Neural progenitor cell (in vitro differentiated cells): Measurements from ENCODE around the gene ARAP2. TPM values are rescaled to one million over a fixed set of nuclear protein-coding genes. Genes with fewer than 3 reads are reported as not detected.

Experiments used
- DNase-seq: peaks from one replicate; pipeline ENCODE4 v3.0.0-alpha.2; 2016; ENCODE audit warnings: low spot score
- H2AFZ ChIP-seq: fragments of 200-600 bp; sonication (generic); replicated peaks from 2 replicates; pipeline ENCODE4 v1.6.1; 2016; ENCODE audit warnings: antibody characterized with exemption
- H3F3A ChIP-seq: fragments of 200-600 bp; sonication (generic); 2 replicates; pipeline ENCODE4 v1.6.1; 2016; ENCODE audit warnings: antibody characterized with exemption, low read depth
- H3K27ac ChIP-seq: fragments of 200-600 bp; sonication (generic); 2 replicates; pipeline ENCODE4 v1.5.1; 2016; ENCODE audit warnings: mild to moderate bottlenecking
- H3K27me3 ChIP-seq: fragments of 200-600 bp; sonication (generic); 2 replicates; pipeline ENCODE4 v1.6.1; 2016; ENCODE audit warnings: mild to moderate bottlenecking, moderate library complexity
- H3K36me3 ChIP-seq: fragments of 200-600 bp; sonication (generic); 2 replicates; pipeline ENCODE4 v1.5.1; 2016
- H3K4me1 ChIP-seq: fragments of 200-600 bp; sonication (generic); 2 replicates; pipeline ENCODE4 v1.6.1; 2016; ENCODE audit warnings: mixed run types
- H3K4me2 ChIP-seq: fragments of 200-600 bp; sonication (generic); 2 replicates; pipeline ENCODE4 v1.6.1; 2016
- H3K4me3 ChIP-seq: fragments of 200-600 bp; sonication (generic); 2 replicates; pipeline ENCODE4 v1.5.1; 2016
- H3K79me2 ChIP-seq: fragments of 200-600 bp; sonication (generic); 2 replicates; pipeline ENCODE4 v1.6.1; 2016; ENCODE audit warnings: low read depth
- H3K9ac ChIP-seq: fragments of 200-600 bp; sonication (generic); 2 replicates; pipeline ENCODE4 v1.6.1; 2016
- H3K9me3 ChIP-seq: fragments of 200-600 bp; sonication (generic); 2 replicates; pipeline ENCODE4 v1.5.1; 2016; ENCODE audit warnings: low read depth
- H4K20me1 ChIP-seq: fragments of 200-600 bp; sonication (generic); 2 replicates; pipeline ENCODE4 v1.6.1; 2016; ENCODE audit warnings: low read depth
- H3K27ac Mint-ChIP-seq: 3 replicates; pipeline ENCODE4 v1.8.0; 2021; ENCODE audit warnings: mixed read lengths
- H3K27me3 Mint-ChIP-seq: 2 replicates; pipeline ENCODE4 v1.8.0; 2022; ENCODE audit warnings: low read depth, mild to moderate bottlenecking, inconsistent platforms, moderate library complexity, mixed read lengths; ENCODE audit not compliant: insufficient read depth
- H3K36me3 Mint-ChIP-seq: 3 replicates; pipeline ENCODE4 v1.8.0; 2021; ENCODE audit warnings: mixed read lengths
- H3K4me1 Mint-ChIP-seq: 3 replicates; pipeline ENCODE4 v1.8.0; 2021; ENCODE audit warnings: mixed read lengths
- H3K4me3 Mint-ChIP-seq: 3 replicates; pipeline ENCODE4 v1.8.0; 2021; ENCODE audit warnings: mild to moderate bottlenecking, moderate library complexity, mixed read lengths
- H3K9me3 Mint-ChIP-seq: 3 replicates; pipeline ENCODE4 v1.8.0; 2020; ENCODE audit warnings: mixed read lengths
- EZH2 ChIP-seq: fragments of 200-600 bp; sonication (generic); IDR thresholded peaks from 2 replicates; pipeline ENCODE4 v1.6.1; 2017; ENCODE audit warnings: antibody characterized with exemption, mild to moderate bottlenecking, moderate library complexity
- EZH2phosphoT487 ChIP-seq: fragments of 200-600 bp; sonication (generic); IDR thresholded peaks from 2 replicates; pipeline ENCODE4 v1.6.1; 2017; ENCODE audit warnings: antibody characterized with exemption
- total RNA-seq: library from RNA; depleted of rRNA; stranded (reverse); fragments of >200 nt; gene quantifications from 2 replicates; pipeline ENCODE4 v1.2.3, GENCODE V29; 2015; ENCODE audit warnings: low replicate concordance
- TF ChIP-seq, protein P1 (sequence below): fragments of 200-600 bp; sonication (generic); IDR thresholded peaks from 2 replicates; pipeline ENCODE4 v1.5.1; 2017; ENCODE audit warnings: antibody characterized with exemption, mild to moderate bottlenecking

ARAP2 gene
- total RNA-seq, 1 donor from 2014 or later = 1.6 TPM

GRCh38 chr4:36067116-36067515, 177.2 kb downstream of the ARAP2 start:
- no peaks in the 10 kb centered on the region for H3K79me2 ChIP-seq
- no peaks in the 10 kb centered on the region for H3F3A ChIP-seq
- Mint-ChIP-seq H3K9me3 (no peaks in the 10 kb centered on the region), H3K36me3 (no peaks in the 10 kb centered on the region), H3K4me3 (no peak overlapping the region), H3K27me3 (no peaks in the 10 kb centered on the region), H3K27ac (no peak overlapping the region), H3K4me1 (no peaks in the 10 kb centered on the region)
- H3K36me3 ChIP-seq = no peaks in the 10 kb centered on the region
- DNase-seq = no peak
- no peaks in the 10 kb centered on the region for H4K20me1 ChIP-seq
- TF ChIP-seq EZH2 (no peak), EZH2phosphoT487 (no peak)
- no peaks in the 10 kb centered on the region for H3K27me3 ChIP-seq
- H3K9me3 ChIP-seq = no peaks in the 10 kb centered on the region
- H3K9ac ChIP-seq = no peak overlapping the region
- H3K4me2 ChIP-seq = no peak overlapping the region
- no peak overlapping the region for H2AFZ ChIP-seq
- H3K4me1 ChIP-seq = no peaks in the 10 kb centered on the region
- no peak overlapping the region for H3K4me3 ChIP-seq
- no peak overlapping the region for H3K27ac ChIP-seq

GRCh38 chr4:36065274-36065871, 178.9 kb downstream of the ARAP2 start:
- peaks cover 2% of the 10 kb centered on the region for H3K27me3 Mint-ChIP-seq
- Histone ChIP-seq H3K4me3 (no peak overlapping the region), H3K9ac (no peak overlapping the region), H4K20me1 (no peaks in the 10 kb centered on the region), H2AFZ (no peak overlapping the region), H3K27ac (no peak overlapping the region), H3K27me3 (no peaks in the 10 kb centered on the region), H3K36me3 (no peaks in the 10 kb centered on the region), H3F3A (no peaks in the 10 kb centered on the region), H3K79me2 (no peaks in the 10 kb centered on the region), H3K4me1 (no peaks in the 10 kb centered on the region), H3K4me2 (no peak overlapping the region), H3K9me3 (no peaks in the 10 kb centered on the region)
- H3K27ac Mint-ChIP-seq = no peak overlapping the region
- TF ChIP-seq EZH2phosphoT487 (no peak), EZH2 (no peak)
- TF ChIP-seq, protein P1, sequence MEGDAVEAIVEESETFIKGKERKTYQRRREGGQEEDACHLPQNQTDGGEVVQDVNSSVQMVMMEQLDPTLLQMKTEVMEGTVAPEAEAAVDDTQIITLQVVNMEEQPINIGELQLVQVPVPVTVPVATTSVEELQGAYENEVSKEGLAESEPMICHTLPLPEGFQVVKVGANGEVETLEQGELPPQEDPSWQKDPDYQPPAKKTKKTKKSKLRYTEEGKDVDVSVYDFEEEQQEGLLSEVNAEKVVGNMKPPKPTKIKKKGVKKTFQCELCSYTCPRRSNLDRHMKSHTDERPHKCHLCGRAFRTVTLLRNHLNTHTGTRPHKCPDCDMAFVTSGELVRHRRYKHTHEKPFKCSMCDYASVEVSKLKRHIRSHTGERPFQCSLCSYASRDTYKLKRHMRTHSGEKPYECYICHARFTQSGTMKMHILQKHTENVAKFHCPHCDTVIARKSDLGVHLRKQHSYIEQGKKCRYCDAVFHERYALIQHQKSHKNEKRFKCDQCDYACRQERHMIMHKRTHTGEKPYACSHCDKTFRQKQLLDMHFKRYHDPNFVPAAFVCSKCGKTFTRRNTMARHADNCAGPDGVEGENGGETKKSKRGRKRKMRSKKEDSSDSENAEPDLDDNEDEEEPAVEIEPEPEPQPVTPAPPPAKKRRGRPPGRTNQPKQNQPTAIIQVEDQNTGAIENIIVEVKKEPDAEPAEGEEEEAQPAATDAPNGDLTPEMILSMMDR = no peak
- no peak overlapping the region for H3K4me3 Mint-ChIP-seq
- no peaks in the 10 kb centered on the region for H3K36me3 Mint-ChIP-seq
- no peaks in the 10 kb centered on the region for H3K9me3 Mint-ChIP-seq
- no peak for DNase-seq
- H3K4me1 Mint-ChIP-seq = no peaks in the 10 kb centered on the region

GRCh38 chr4:36064117-36064516, 180.2 kb downstream of the ARAP2 start:
- Mint-ChIP-seq H3K27me3 (peaks cover 2% of the 10 kb centered on the region), H3K27ac (no peak overlapping the region), H3K4me1 (no peaks in the 10 kb centered on the region), H3K36me3 (no peaks in the 10 kb centered on the region), H3K9me3 (no peaks in the 10 kb centered on the region), H3K4me3 (no peak overlapping the region)
- H2AFZ ChIP-seq = no peak overlapping the region
- no peak overlapping the region for H3K4me3 ChIP-seq
- H3K4me2 ChIP-seq = no peak overlapping the region
- no peak overlapping the region for H3K9ac ChIP-seq
- TF ChIP-seq EZH2phosphoT487 (no peak), EZH2 (no peak)
- TF ChIP-seq, protein P1 = no peak
- no peak overlapping the region for H3K27ac ChIP-seq
- H3K79me2 ChIP-seq = no peaks in the 10 kb centered on the region
- H3K9me3 ChIP-seq = no peaks in the 10 kb centered on the region
- H3K36me3 ChIP-seq = no peaks in the 10 kb centered on the region
- no peaks in the 10 kb centered on the region for H3K27me3 ChIP-seq
- no peaks in the 10 kb centered on the region for H3K4me1 ChIP-seq
- DNase-seq = no peak
- H4K20me1 ChIP-seq = no peaks in the 10 kb centered on the region
- H3F3A ChIP-seq = no peaks in the 10 kb centered on the region

DNA sequence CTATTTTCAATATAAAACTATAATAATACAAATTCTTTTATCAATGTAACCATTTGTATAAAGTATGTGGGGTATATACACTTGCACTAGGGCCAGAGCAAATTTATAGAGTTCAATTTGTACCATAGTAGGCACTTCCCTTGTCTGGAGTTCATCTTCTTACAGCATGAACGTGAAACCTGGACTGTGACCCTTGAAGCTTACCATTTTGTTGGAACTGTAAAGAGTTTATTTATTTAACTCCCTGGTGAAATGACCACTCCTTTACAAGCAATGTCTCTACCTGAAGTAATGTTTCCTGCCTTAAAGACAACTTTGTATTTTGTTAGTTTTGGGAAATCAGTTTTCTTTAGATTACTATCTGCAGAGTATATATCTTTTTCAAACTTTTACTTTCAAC, 188.2 kb downstream of the ARAP2 start:
- no peak overlapping the region for H3K4me3 ChIP-seq

More for the DNA sequence above, 188.2 kb downstream of the ARAP2 start:
- Histone ChIP-seq H3K4me1 (no peaks in the 10 kb centered on the region), H3K4me2 (no peak overlapping the region), H3K27me3 (no peaks in the 10 kb centered on the region), H3K9me3 (no peaks in the 10 kb centered on the region), H2AFZ (no peak overlapping the region), H4K20me1 (no peaks in the 10 kb centered on the region), H3F3A (no peaks in the 10 kb centered on the region), H3K9ac (no peak overlapping the region), H3K36me3 (no peaks in the 10 kb centered on the region), H3K79me2 (no peaks in the 10 kb centered on the region), H3K27ac (no peak overlapping the region)
- no peaks in the 10 kb centered on the region for H3K9me3 Mint-ChIP-seq
- H3K27ac Mint-ChIP-seq = no peak overlapping the region
- H3K4me3 Mint-ChIP-seq = no peak overlapping the region
- TF ChIP-seq EZH2phosphoT487 (no peak), EZH2 (no peak)
- TF ChIP-seq, protein P1 = no peak
- H3K27me3 Mint-ChIP-seq = peaks cover under 1% of the 10 kb centered on the region
- no peaks in the 10 kb centered on the region for H3K36me3 Mint-ChIP-seq
- H3K4me1 Mint-ChIP-seq = no peaks in the 10 kb centered on the region
- DNase-seq = no peak
